Hippocampal formation (tissue), 2 donors: Measurements from ENCODE around the gene CDC45.

ENCODE experiments used
- DNase-seq, 2 donors: peaks; one replicate each; lab custom pipeline; 2025; lab: John Stamatoyannopoulos, UW

CDC45 gene

GRCh38 chr22:19565382-19566278 is 85.9 kb downstream of the CDC45 start:
- no peak for DNase-seq

DNA sequence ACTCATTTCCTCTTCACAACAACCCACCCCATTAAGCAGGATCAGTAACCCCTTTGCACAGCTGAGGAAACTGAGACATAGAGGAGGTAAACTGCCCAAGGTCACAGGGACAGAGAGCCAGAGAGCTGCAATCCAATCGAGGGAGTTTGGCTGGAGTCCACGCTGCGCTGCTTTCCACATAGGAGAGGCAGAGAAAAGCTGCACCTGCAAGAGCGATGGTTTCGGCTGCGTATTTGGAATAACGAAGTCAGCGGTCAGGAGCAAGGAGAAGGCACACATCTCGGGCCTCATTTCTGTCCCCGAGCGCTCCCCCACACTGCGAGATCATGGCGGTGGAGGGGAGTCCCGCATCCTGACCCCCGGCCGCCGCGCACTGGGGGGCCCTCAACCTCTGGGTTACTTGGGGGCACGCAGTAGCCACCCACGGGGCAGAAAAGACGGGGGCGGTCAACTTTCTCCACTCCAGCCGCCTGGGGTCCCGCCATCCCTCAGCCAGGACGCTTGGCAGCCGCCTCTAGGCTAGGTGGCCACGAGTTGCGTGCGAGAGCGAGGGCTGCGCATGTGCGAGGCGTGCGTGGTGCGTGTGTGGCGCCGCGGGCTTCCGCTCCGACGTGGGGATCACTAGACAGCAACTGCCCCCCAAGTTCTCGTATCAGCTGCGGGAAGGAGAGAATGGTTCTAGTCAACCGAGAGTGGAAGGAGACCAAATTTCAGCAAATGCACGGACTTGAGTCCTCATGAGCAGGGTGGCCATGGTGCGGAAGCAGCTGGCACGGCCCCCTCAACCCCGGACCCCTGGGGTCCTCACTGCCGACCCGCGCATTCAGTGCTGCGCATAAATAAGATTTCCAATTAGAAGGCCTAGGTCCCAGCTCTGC is 86.8 kb downstream of the CDC45 start:
- no peak for DNase-seq

GRCh38 chr22:19567157-19568009 is 87.7 kb downstream of the CDC45 start:
- no peak for DNase-seq

- DNase-seq: no peak
Measured at GRCh38 chr22:19568337-19569275, 88.9 kb downstream of the CDC45 start.

DNA sequence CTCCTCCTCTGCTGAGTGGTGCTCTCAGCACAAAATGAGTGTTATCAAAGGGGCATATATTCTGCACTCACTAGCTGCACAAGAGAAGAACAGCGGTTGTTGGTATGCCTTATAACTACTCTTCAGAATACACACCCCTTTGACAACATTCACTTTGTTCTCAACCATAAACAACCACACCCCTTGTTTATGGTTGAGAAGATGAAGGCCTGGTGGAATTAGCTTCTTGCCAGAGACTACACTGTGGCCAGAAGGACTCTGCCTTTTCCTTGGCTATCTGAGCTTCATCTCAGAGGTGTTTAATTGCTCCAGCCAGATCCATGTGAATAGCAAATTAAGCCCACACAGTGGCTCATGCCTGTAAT is 89.5 kb downstream of the CDC45 start:
- no peak for DNase-seq

DNA sequence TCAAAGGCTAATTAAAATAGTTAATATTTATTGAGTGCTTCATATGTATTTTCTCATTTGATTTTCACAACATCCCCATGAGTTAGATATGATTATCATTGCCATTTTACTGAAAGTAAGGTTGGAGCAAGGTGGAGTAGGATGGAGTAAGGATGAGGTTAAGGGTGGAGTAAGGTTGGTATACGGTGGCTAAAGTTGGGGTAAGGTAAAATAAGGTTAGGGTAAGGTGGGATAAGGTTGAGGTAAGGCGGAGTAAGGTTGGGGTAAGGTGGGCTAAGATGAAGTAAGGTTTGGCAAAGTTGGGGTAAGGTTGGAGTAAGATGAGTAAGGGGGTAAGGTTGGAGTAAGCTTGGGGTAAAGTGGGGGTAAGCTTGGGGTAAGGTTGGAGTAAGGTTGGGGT is 90.3 kb downstream of the CDC45 start:
- DNase-seq: no peak
